SK-N-SH treated with all-trans-retinoic acid at 6 μM for 48 hours (cell line): ENCODE results near the gene LRRC4C.

Experiments
- ATAC-seq: fragments of 200-7000 bp; cut with Tn5 transposase; 3 replicates; pipeline ENCODE4 v1.9.1; 2020; ENCODE audit warnings: mild to moderate bottlenecking, moderate library complexity
- CREB5 ChIP-seq: fragments of 250-450 bp; sonication (Bioruptor Pico); IDR thresholded peaks from 2 replicates; pipeline ENCODE4 v1.5.1; 2020; ENCODE audit warnings: low read depth, mild to moderate bottlenecking, moderate library complexity
- CSDC2 ChIP-seq: fragments of 250-450 bp; sonication (Bioruptor Pico); IDR thresholded peaks from 2 replicates; pipeline ENCODE4 v1.5.0; 2020; ENCODE audit warnings: mild to moderate bottlenecking, moderate library complexity
- CSRNP3 ChIP-seq: fragments of 250-450 bp; sonication (Bioruptor Pico); IDR thresholded peaks from 2 replicates; pipeline ENCODE4 v1.5.1; 2021; ENCODE audit warnings: mild to moderate bottlenecking, moderate library complexity
- ESRRG ChIP-seq: fragments of 250-450 bp; sonication (Bioruptor Pico); IDR thresholded peaks from 2 replicates; pipeline ENCODE4 v1.6.1; 2021; ENCODE audit warnings: mild to moderate bottlenecking
- GLIS3 ChIP-seq: fragments of 250-450 bp; sonication (Bioruptor Pico); IDR thresholded peaks from 2 replicates; pipeline ENCODE4 v1.5.0; 2020; ENCODE audit warnings: mild to moderate bottlenecking, moderate library complexity
- ISL1 ChIP-seq: fragments of 250-450 bp; sonication (Bioruptor Pico); IDR thresholded peaks from 2 replicates; pipeline ENCODE4 v2.1.2; 2022; ENCODE audit warnings: mild to moderate bottlenecking, moderate library complexity
- OSR1 ChIP-seq: fragments of 250-450 bp; sonication (Bioruptor Pico); IDR thresholded peaks from 2 replicates; pipeline ENCODE4 v1.8.0; 2022; ENCODE audit warnings: moderate library complexity, mild to moderate bottlenecking, inconsistent platforms
- PATZ1 ChIP-seq: fragments of 250-450 bp; sonication (Bioruptor Pico); IDR thresholded peaks from 2 replicates; pipeline ENCODE4 v1.8.0; 2020; ENCODE audit warnings: mild to moderate bottlenecking, moderate library complexity, borderline replicate concordance
- POU6F1 ChIP-seq: fragments of 250-450 bp; sonication (Bioruptor Pico); IDR thresholded peaks from 2 replicates; pipeline ENCODE4 v1.8.0; 2021; ENCODE audit warnings: low read depth, mild to moderate bottlenecking, moderate library complexity, borderline replicate concordance
- PPARA ChIP-seq: fragments of 250-450 bp; sonication (Bioruptor Pico); IDR thresholded peaks from 2 replicates; pipeline ENCODE4 v1.5.0; 2020; ENCODE audit warnings: mild to moderate bottlenecking, borderline replicate concordance
- RARB ChIP-seq: fragments of 250-450 bp; sonication (Bioruptor Pico); IDR thresholded peaks from 2 replicates; pipeline ENCODE4 v1.8.0; 2021; ENCODE audit warnings: mild to moderate bottlenecking, moderate library complexity
- TCF4 ChIP-seq: fragments of 250-450 bp; sonication (Bioruptor Pico); IDR thresholded peaks from 2 replicates; pipeline ENCODE4 v1.8.0; 2021; ENCODE audit warnings: mild to moderate bottlenecking, moderate library complexity, borderline replicate concordance
- TOX ChIP-seq: fragments of 250-450 bp; sonication (Bioruptor Pico); IDR thresholded peaks from 2 replicates; pipeline ENCODE4 v1.8.0; 2021; ENCODE audit warnings: mild to moderate bottlenecking, moderate library complexity, borderline replicate concordance
- TSHZ2 ChIP-seq: fragments of 250-450 bp; sonication (Bioruptor Pico); IDR thresholded peaks from 2 replicates; pipeline ENCODE4 v1.5.0; 2020; ENCODE audit warnings: mild to moderate bottlenecking, moderate library complexity
- ZFP3 ChIP-seq: fragments of 250-450 bp; sonication (Bioruptor Pico); IDR thresholded peaks from 2 replicates; pipeline ENCODE4 v1.5.0; 2020; ENCODE audit warnings: mild to moderate bottlenecking, moderate library complexity
- ZFP30 ChIP-seq: fragments of 450-650 bp; formaldehyde crosslinking; IDR thresholded peaks from 2 replicates; pipeline ENCODE4 v1.5.0; 2022; ENCODE audit warnings: mild to moderate bottlenecking, moderate library complexity
- ZNF70 ChIP-seq: fragments of 450-650 bp; formaldehyde crosslinking; IDR thresholded peaks from 2 replicates; pipeline ENCODE4 v1.5.0; 2020; ENCODE audit warnings: mild to moderate bottlenecking, moderate library complexity
- ZNF8 ChIP-seq: fragments of 450-650 bp; formaldehyde crosslinking; IDR thresholded peaks from 2 replicates; pipeline ENCODE4 v1.5.0; 2020; ENCODE audit warnings: mild to moderate bottlenecking, moderate library complexity

LRRC4C gene

GRCh38 chr11:41175304-41175972 lies 284.0 kb downstream of the LRRC4C start (continued):
- TF ChIP-seq TSHZ2 (CRISPR knock-in tag) (no peak), ZFP30 (no peak), CSRNP3 (CRISPR knock-in tag) (no peak), ZFP3 (no peak), GLIS3 (no peak), ESRRG (CRISPR knock-in tag) (no peak)

- no peak for TF ChIP-seq CSRNP3 (CRISPR knock-in tag)
- no peak for TF ChIP-seq PATZ1 (CRISPR knock-in tag)
- TF ChIP-seq TSHZ2 (CRISPR knock-in tag), result no peak
- TF ChIP-seq CREB5 (CRISPR knock-in tag), result no peak
- no peak for TF ChIP-seq POU6F1 (CRISPR knock-in tag)
- TF ChIP-seq ISL1 (CRISPR knock-in tag), result no peak
- no peak for TF ChIP-seq ZFP30
- no peak for TF ChIP-seq ZNF70 (CRISPR knock-in tag)
- no peak for TF ChIP-seq PPARA (CRISPR knock-in tag)
- no peak for TF ChIP-seq ESRRG (CRISPR knock-in tag)
- no peak for TF ChIP-seq RARB (CRISPR knock-in tag)
- TF ChIP-seq GLIS3, result no peak
- TF ChIP-seq ZFP3, result no peak
- TF ChIP-seq OSR1 (CRISPR knock-in tag), result no peak
- no peak for TF ChIP-seq CSDC2 (CRISPR knock-in tag)
- TF ChIP-seq TOX (CRISPR knock-in tag), result no peak
- no peak for TF ChIP-seq ZNF8 (CRISPR knock-in tag)
- TF ChIP-seq TCF4, result no peak
- TF ChIP-seq, all 23 proteins: peak for 0
- no peak for ATAC-seq
Measured at GRCh38 chr11:41146326-41146725, 313.1 kb downstream of the LRRC4C start.
